ENCODE results near the gene SEPTIN10. TPM values are rescaled to one million over a fixed set of nuclear protein-coding genes. Genes with fewer than 3 reads are reported as not detected.

SEPTIN10 gene
- total and polyA plus RNA-seq, 7 donors, result 36.1 to 178 (median 122) TPM

GRCh38 chr2:109655287-109655686 lies 41.5 kb upstream of the SEPTIN10 start:
- H3K27me3 ChIP-seq, result no peaks in the 10 kb centered on the region
- H3K4me1 ChIP-seq, result no peaks in the 10 kb centered on the region
- WGBS, 2 donors, result 86 to 90% methylated on average over 3 of the region's 3 CpGs
- DNase-seq, result no peak
- TF ChIP-seq POLR2AphosphoS5 (IDR thresholded peaks at IDR 0.05) (no peak), POLR2A (IDR thresholded peaks at IDR 0.05) (no peak), CTCF (IDR thresholded peaks at IDR 0.05) (no peak), EP300 (IDR thresholded peaks at IDR 0.05) (no peak)
- H3K4me3 ChIP-seq, result no peak overlapping the region
- H3K27ac ChIP-seq, result no peak overlapping the region
- no peaks in the 10 kb centered on the region for H3K9me3 ChIP-seq
- intact Hi-C loops (cut with DNase I), result no loop called here
- no peaks in the 10 kb centered on the region for H3K36me3 ChIP-seq

- TF ChIP-seq CTCF (IDR thresholded peaks at IDR 0.05) (no peak), EP300 (IDR thresholded peaks at IDR 0.05) (no peak), POLR2A (IDR thresholded peaks at IDR 0.05) (no peak), POLR2AphosphoS5 (IDR thresholded peaks at IDR 0.05) (no peak)
- no peaks in the 10 kb centered on the region for H3K9me3 ChIP-seq
- no peaks in the 10 kb centered on the region for H3K36me3 ChIP-seq
- no peak overlapping the region for H3K27ac ChIP-seq
- no peak for DNase-seq
- no peaks in the 10 kb centered on the region for H3K27me3 ChIP-seq
- H3K4me1 ChIP-seq, result no peaks in the 10 kb centered on the region
- 91 to 94% methylated on average over 8 of the region's 8 CpGs for WGBS, 2 donors
- intact Hi-C loops (cut with DNase I), result no loop called here
- H3K4me3 ChIP-seq, result no peak overlapping the region
Measured at GRCh38 chr2:109654326-109655050, 40.7 kb upstream of the SEPTIN10 start.

GRCh38 chr2:109649736-109650695 lies 36.2 kb upstream of the SEPTIN10 start:
- TF ChIP-seq POLR2A (IDR thresholded peaks at IDR 0.05), result no peak
- TF ChIP-seq EP300 (IDR thresholded peaks at IDR 0.05), result no peak
- no peak for TF ChIP-seq CTCF (IDR thresholded peaks at IDR 0.05)
- TF ChIP-seq POLR2AphosphoS5 (IDR thresholded peaks at IDR 0.05), result no peak
- 86% methylated on average over 14 of the region's 14 CpGs for WGBS, 2 donors

GRCh38 chr2:109648041-109648527 lies 34.3 kb upstream of the SEPTIN10 start:
- H3K9me3 ChIP-seq, result no peaks in the 10 kb centered on the region
- no peak for DNase-seq
- intact Hi-C loops (cut with DNase I), result no loop called here
- WGBS, 2 donors, result 93 to 95% methylated on average over 8 of the region's 8 CpGs
- no peak overlapping the region for H3K4me3 ChIP-seq
- H3K27ac ChIP-seq, result no peak overlapping the region
- H3K27me3 ChIP-seq, result no peaks in the 10 kb centered on the region
- peaks cover 0 to 16% (median 15%) of the 10 kb centered on the region in 4 donors for H3K4me1 ChIP-seq
- H3K36me3 ChIP-seq, result no peaks in the 10 kb centered on the region
- no peak for TF ChIP-seq POLR2A (IDR thresholded peaks at IDR 0.05)
- no peak for TF ChIP-seq POLR2AphosphoS5 (IDR thresholded peaks at IDR 0.05)
- no peak for TF ChIP-seq EP300 (IDR thresholded peaks at IDR 0.05)
- TF ChIP-seq CTCF (IDR thresholded peaks at IDR 0.05), result no peak

More at GRCh38 chr2:109649736-109650695, 36.2 kb upstream of the SEPTIN10 start:
- no peak for DNase-seq
- no peaks in the 10 kb centered on the region for H3K27me3 ChIP-seq
- intact Hi-C loops (cut with DNase I), result no loop called here
- H3K36me3 ChIP-seq, result no peaks in the 10 kb centered on the region
- H3K9me3 ChIP-seq, result no peaks in the 10 kb centered on the region
- no peak overlapping the region for H3K4me3 ChIP-seq
- H3K4me1 ChIP-seq, result peaks cover 0 to 2% (median under 1%) of the 10 kb centered on the region in 4 donors
- H3K27ac ChIP-seq, result no peak overlapping the region

Measured in sigmoid colon (tissue), 7 donors.